GM19239 (cell line): ENCODE results near the gene TTC3.

Source experiments
- DNase-seq: peaks from one replicate; pipeline ENCODE4 v3.0.0; 2011; ENCODE audit warnings: low spot score; ENCODE audit not compliant: insufficient read length
- FAIRE-seq: peaks from 2 replicates; lab custom pipeline; 2011; peaks lifted over from hg19 to GRCh38; lab: Jason Lieb, UNC

TTC3 gene

GRCh38 chr21:37233551-37234146 lies 160.6 kb downstream of the TTC3 start:
- FAIRE-seq (no peak), DNase-seq (no peak)

- FAIRE-seq (no peak), DNase-seq (no peak)
Observed at GRCh38 chr21:37237346-37237745, 164.3 kb downstream of the TTC3 start.

DNA sequence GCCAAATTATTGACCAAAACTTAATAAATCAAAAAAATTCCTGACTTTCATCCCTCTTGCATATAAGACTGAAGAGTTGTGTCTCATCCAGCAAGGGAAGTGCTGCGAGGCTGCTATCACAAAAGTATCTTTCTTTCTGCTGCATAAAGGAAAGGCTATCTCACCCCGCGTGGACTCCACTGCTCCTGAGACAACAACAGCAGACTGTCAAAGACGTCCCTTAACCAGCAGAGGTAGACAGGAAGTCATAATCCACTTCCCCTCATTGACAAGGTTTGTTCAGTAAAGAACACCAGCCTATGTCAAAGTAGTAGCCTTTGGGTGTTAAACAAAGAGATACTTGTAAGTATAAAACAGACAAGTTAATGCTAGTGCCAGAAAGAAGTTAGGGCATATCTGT lies 164.7 kb downstream of the TTC3 start:
- FAIRE-seq, result no peak
- no peak for DNase-seq

- no peak for DNase-seq
- FAIRE-seq, result no peak
Observed at GRCh38 chr21:37240978-37241377, 167.9 kb downstream of the TTC3 start.

GRCh38 chr21:37241426-37241825 lies 168.4 kb downstream of the TTC3 start:
- FAIRE-seq (no peak), DNase-seq (no peak)

GRCh38 chr21:37243961-37244360 lies 170.9 kb downstream of the TTC3 start:
- no peak for FAIRE-seq
- no peak for DNase-seq

DNA sequence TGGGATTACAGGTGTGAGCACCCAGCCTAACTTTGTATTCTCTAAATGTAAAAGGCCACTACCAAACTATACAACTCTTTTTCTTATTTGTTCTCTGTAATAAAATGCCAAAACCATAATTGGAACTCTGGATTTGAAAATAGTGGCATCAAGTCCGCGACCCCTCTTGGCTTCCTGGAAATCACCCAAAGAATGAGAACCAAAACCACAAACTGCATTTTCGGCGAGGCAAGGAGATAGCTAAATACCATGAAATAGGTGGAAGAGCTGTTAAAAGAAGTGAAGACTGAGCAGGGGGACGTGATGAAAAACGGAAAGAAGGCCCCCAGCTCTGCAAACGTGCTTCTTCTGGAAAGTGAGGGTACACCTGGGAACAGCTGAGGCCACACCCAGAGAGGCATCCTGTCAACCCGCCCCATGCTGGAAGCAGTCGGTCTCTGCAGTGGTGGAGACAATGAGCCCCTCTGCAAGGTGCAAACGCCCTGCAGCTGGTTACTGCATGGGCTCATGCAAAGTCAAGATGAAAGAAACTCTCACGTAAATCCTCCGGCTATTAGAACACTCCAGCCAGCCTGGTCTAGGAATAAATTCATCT lies 171.5 kb downstream of the TTC3 start:
- FAIRE-seq (no peak), DNase-seq (no peak)

GRCh38 chr21:37245151-37245550 lies 172.1 kb downstream of the TTC3 start:
- FAIRE-seq, result no peak
- no peak for DNase-seq

GRCh38 chr21:37248298-37248697 lies 175.2 kb downstream of the TTC3 start:
- no peak for DNase-seq
- no peak for FAIRE-seq

GRCh38 chr21:37249112-37249904 lies 176.3 kb downstream of the TTC3 start:
- FAIRE-seq, result peak; percentile 37
- no peak for DNase-seq

DNA sequence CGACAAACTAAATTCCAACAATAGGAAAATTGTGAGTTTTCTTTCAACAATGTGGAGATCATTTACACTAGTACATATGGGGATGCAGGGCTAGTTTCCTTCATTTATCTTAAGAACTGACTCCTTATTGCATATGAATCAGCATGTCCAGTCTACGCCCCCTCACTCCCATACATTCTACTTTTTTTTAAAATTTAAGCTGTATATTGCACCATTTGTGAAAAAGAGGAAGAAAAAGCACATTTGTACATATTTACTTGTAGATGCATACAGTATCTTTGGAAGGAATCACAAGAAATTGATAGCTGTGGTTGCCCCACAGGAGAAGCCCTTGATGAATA lies 178.2 kb downstream of the TTC3 start:
- DNase-seq (no peak), FAIRE-seq (no peak)
